GM23338 (cell line): ENCODE data around the gene LOXL4. TPM values are rescaled to one million over a fixed set of nuclear protein-coding genes. Genes with fewer than 3 reads are reported as not detected.
A peak's percentile ranks its signal among the peaks of the same experiment; 100 is the strongest.

Source experiments
- ATAC-seq: fragments of 200-7000 bp; cut with Tn5 transposase; 3 replicates; pipeline ENCODE4 v1.9.1; 2020
- DNase-seq: peaks from one replicate; pipeline ENCODE4 v3.0.0-alpha.2; 2015; ENCODE audit warnings: low spot score
- H2AFZ ChIP-seq: fragments of 200-600 bp; sonication (generic); 2 replicates; pipeline ENCODE4 v1.8.0; 2016; ENCODE audit warnings: antibody characterized with exemption, mild to moderate bottlenecking, moderate library complexity
- H3F3A ChIP-seq: fragments of 200-600 bp; sonication (generic); replicated peaks from 2 replicates; pipeline ENCODE4 v1.8.0; 2017; ENCODE audit warnings: antibody characterized with exemption, mixed run types, low read depth
- H3K27ac ChIP-seq: fragments of 200-600 bp; sonication (generic); 2 replicates; pipeline ENCODE4 v1.6.1; 2016; ENCODE audit warnings: low read depth
- H3K27me3 ChIP-seq: fragments of 200-600 bp; sonication (generic); 2 replicates; pipeline ENCODE4 v1.8.0; 2016; ENCODE audit warnings: mild to moderate bottlenecking, mixed run types, moderate library complexity; ENCODE audit not compliant: insufficient read depth
- H3K36me3 ChIP-seq: fragments of 200-600 bp; sonication (generic); 2 replicates; pipeline ENCODE4 v1.8.0; 2016; ENCODE audit warnings: mild to moderate bottlenecking; ENCODE audit not compliant: insufficient read depth
- H3K4me1 ChIP-seq: fragments of 200-600 bp; sonication (generic); 2 replicates; pipeline ENCODE4 v1.8.0; 2016; ENCODE audit warnings: mild to moderate bottlenecking, moderate library complexity; ENCODE audit not compliant: insufficient read depth
- H3K4me2 ChIP-seq: fragments of 200-600 bp; sonication (generic); 2 replicates; pipeline ENCODE4 v1.7.1; 2017; ENCODE audit warnings: mixed run types
- H3K4me3 ChIP-seq: fragments of 200-600 bp; sonication (generic); 2 replicates; pipeline ENCODE4 v1.6.1; 2016; ENCODE audit warnings: mixed run types
- H3K79me2 ChIP-seq: fragments of 200-600 bp; sonication (generic); replicated peaks from 2 replicates; pipeline ENCODE4 v1.8.0; 2017; ENCODE audit warnings: mild to moderate bottlenecking; ENCODE audit not compliant: insufficient read depth
- H3K9me2 ChIP-seq: fragments of 200-600 bp; sonication (generic); 2 replicates; pipeline ENCODE4 v1.8.0; 2017; ENCODE audit not compliant: insufficient read depth
- H4K20me1 ChIP-seq: fragments of 200-600 bp; sonication (generic); replicated peaks from 2 replicates; pipeline ENCODE4 v1.8.0; 2017; ENCODE audit warnings: mild to moderate bottlenecking; ENCODE audit not compliant: insufficient read depth
- H3K27ac Mint-ChIP-seq: 2 replicates; pipeline ENCODE4 v1.8.0; 2020; ENCODE audit warnings: inconsistent platforms, mild to moderate bottlenecking, moderate library complexity, mixed read lengths
- H3K27me3 Mint-ChIP-seq: 3 replicates; pipeline ENCODE4 v1.8.0; 2022; ENCODE audit warnings: low read depth, mild to moderate bottlenecking, moderate library complexity, mixed read lengths, inconsistent platforms; ENCODE audit not compliant: insufficient read depth, poor library complexity
- H3K36me3 Mint-ChIP-seq: 3 replicates; pipeline ENCODE4 v1.8.0; 2021; ENCODE audit warnings: low read depth, mild to moderate bottlenecking, inconsistent platforms, moderate library complexity, mixed read lengths
- H3K4me1 Mint-ChIP-seq: 3 replicates; pipeline ENCODE4 v1.8.0; 2020; ENCODE audit warnings: mild to moderate bottlenecking, inconsistent platforms, mixed read lengths
- H3K4me3 Mint-ChIP-seq: 3 replicates; pipeline ENCODE4 v1.8.0; 2021; ENCODE audit warnings: moderate library complexity, mild to moderate bottlenecking, inconsistent platforms, mixed read lengths
- H3K9me3 Mint-ChIP-seq: 3 replicates; pipeline ENCODE4 v1.8.0; 2020; ENCODE audit warnings: moderate library complexity, mild to moderate bottlenecking, inconsistent platforms, mixed read lengths
- CREB1 ChIP-seq: fragments of 250-450 bp; sonication (Bioruptor Pico); IDR thresholded peaks from 2 replicates; pipeline ENCODE4 v1.5.0; 2020; ENCODE audit warnings: low read depth, mild to moderate bottlenecking, moderate library complexity
- EZH2 ChIP-seq: fragments of 200-600 bp; sonication (generic); IDR thresholded peaks from one replicate; pipeline ENCODE4 v1.8.0; 2017; ENCODE audit warnings: antibody characterized with exemption, mild to moderate bottlenecking, low read depth; ENCODE audit not compliant: unreplicated experiment
- EZH2phosphoT487 ChIP-seq: fragments of 200-600 bp; sonication (generic); IDR thresholded peaks from one replicate; pipeline ENCODE4 v1.8.1; 2018; ENCODE audit warnings: antibody characterized with exemption; ENCODE audit not compliant: unreplicated experiment
- POLR2AphosphoS5 ChIP-seq: IDR thresholded peaks from 2 replicates; pipeline ENCODE4 v1.6.1; 2016; ENCODE audit warnings: antibody characterized with exemption, low read depth
- ZNF114 ChIP-seq: fragments of 250-450 bp; sonication (Bioruptor Pico); IDR thresholded peaks from 2 replicates; pipeline ENCODE4 v1.5.0; 2020; ENCODE audit warnings: mild to moderate bottlenecking, moderate library complexity
- ZNF462 ChIP-seq: fragments of 250-450 bp; sonication (Bioruptor Pico); IDR thresholded peaks from 2 replicates; pipeline ENCODE4 v1.5.0; 2020; ENCODE audit warnings: mild to moderate bottlenecking, moderate library complexity
- polyA plus RNA-seq: library from polyadenylated mRNA; unstranded; fragments of >200 nt; fragmentation: Nextera tagmentation; extraction: Ambion mirVana; gene quantifications from 2 replicates; pipeline ENCODE4 v1.2.1, GENCODE V29; 2016
- total RNA-seq: library from RNA; depleted of rRNA; stranded (reverse); fragments of >200 nt; shearing (Covaris generic); gene quantifications from 2 replicates; pipeline ENCODE4 v1.2.3, GENCODE V29; 2014

Gene LOXL4
- total and polyA plus RNA-seq, 2 experiments from 2014 or later = 0.21 to 0.38 TPM

- Mint-ChIP-seq H3K27ac (no peak overlapping the region), H3K9me3 (no peaks in the 10 kb centered on the region; the same call in 2 of the 3 replicates), H3K4me3 (no peak overlapping the region), H3K36me3 (no peaks in the 10 kb centered on the region), H3K4me1 (peaks cover 17% of the 10 kb centered on the region), H3K27me3 (peaks cover 10% of the 10 kb centered on the region)
- Histone ChIP-seq H3K36me3 (no peaks in the 10 kb centered on the region), H2AFZ (no peak overlapping the region), H3K4me1 (peaks cover 7% of the 10 kb centered on the region; the same call in 1 of the 2 replicates), H4K20me1 (no peaks in the 10 kb centered on the region), H3K27ac (no peak overlapping the region), H3K4me2 (no peak overlapping the region), H3K4me3 (no peak overlapping the region), H3K9me2 (no peaks in the 10 kb centered on the region), H3K79me2 (no peaks in the 10 kb centered on the region), H3K27me3 (no peaks in the 10 kb centered on the region), H3F3A (no peaks in the 10 kb centered on the region)
- ATAC-seq (no peak), DNase-seq (no peak)
- TF ChIP-seq EZH2 (no peak), ZNF462 (CRISPR knock-in tag) (no peak)
Measured at GRCh38 chr10:98306501-98306900, 38.5 kb upstream of the LOXL4 start.

- no peaks in the 10 kb centered on the region for H3K9me2 ChIP-seq
- DNase-seq = no peak
- H3K27ac ChIP-seq = no peak overlapping the region
- no peak overlapping the region for H3K4me2 ChIP-seq
- Mint-ChIP-seq H3K4me1 (peaks cover 2% of the 10 kb centered on the region; the same call in 2 of the 3 replicates), H3K27me3 (peaks cover 12% of the 10 kb centered on the region), H3K27ac (no peak overlapping the region; the same call in 1 of the 2 replicates), H3K36me3 (no peaks in the 10 kb centered on the region), H3K9me3 (no peaks in the 10 kb centered on the region; the same call in 2 of the 3 replicates), H3K4me3 (no peak overlapping the region)
- H3F3A ChIP-seq = no peaks in the 10 kb centered on the region
- H3K4me1 ChIP-seq = no peaks in the 10 kb centered on the region
- H2AFZ ChIP-seq = no peak overlapping the region
- H3K36me3 ChIP-seq = no peaks in the 10 kb centered on the region
- H3K79me2 ChIP-seq = no peaks in the 10 kb centered on the region
- 0 out of 3 replicates have a peak, but pooled peaks have one; percentile 27 for ATAC-seq
- H4K20me1 ChIP-seq = no peaks in the 10 kb centered on the region
- H3K27me3 ChIP-seq = no peaks in the 10 kb centered on the region
- H3K4me3 ChIP-seq = no peak overlapping the region
- TF ChIP-seq EZH2phosphoT487 = no peak
- TF ChIP-seq ZNF462 (CRISPR knock-in tag) = no peak
- TF ChIP-seq POLR2AphosphoS5 = no peak
- no peak for TF ChIP-seq ZNF114 (CRISPR knock-in tag)
- no peak for TF ChIP-seq CREB1 (CRISPR knock-in tag)
Measured at GRCh38 chr10:98303569-98303968, 35.6 kb upstream of the LOXL4 start.
